Esophagus squamous epithelium (tissue), 4 donors: ENCODE results near the gene RPAP3.

Experiments used
- POLR2A ChIP-seq, 4 donors: fragments of 450-650 bp; IDR thresholded peaks; one replicate each; pipeline ENCODE4 v1.6.1; 2017; ENCODE audit warnings: antibody characterized with exemption in 4 of 4, mild to moderate bottlenecking in 4 of 4, moderate library complexity in 3 of 4
- TF ChIP-seq, protein P1 (sequence below), 6 experiments: fragments of 450-650 bp in 4 of 6; fragments of 200-600 bp in 2 of 6; sonication (generic) in 2 of 6; IDR thresholded peaks; one replicate each; pipeline ENCODE4 v1.5.1; 2016 to 2019; ENCODE audit warnings: antibody characterized with exemption in 6 of 6, mild to moderate bottlenecking in 4 of 6, moderate library complexity in 4 of 6

DNA sequence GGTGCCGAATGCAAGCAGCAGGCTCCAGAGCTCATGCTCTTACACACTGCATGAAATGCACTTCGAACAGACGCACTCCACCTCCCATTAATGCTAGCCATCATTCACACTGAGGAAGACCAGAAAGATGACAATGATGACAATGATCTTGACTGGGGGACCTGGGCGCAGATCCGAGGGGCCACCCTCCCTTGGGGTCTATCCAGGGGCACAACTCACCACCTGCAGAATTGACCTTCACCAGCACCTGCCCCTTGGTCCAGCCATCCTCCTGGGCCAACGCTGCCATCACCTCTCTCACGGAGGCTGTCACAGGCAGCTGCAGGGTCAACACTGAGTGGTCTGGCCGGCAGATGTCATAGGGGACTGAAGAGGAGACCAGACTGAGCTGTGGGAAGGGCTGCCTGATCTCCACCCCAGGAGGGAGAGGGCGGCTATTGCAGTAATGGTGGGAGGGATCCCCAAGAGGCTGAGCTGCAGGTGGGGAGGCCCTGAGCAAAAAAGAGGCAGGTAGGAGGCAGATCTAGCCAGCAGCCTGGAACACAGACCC is 37.6 kb upstream of the RPAP3 start:
- no peak for TF ChIP-seq POLR2A (IDR thresholded peaks at IDR 0.05)
- TF ChIP-seq, protein P1, sequence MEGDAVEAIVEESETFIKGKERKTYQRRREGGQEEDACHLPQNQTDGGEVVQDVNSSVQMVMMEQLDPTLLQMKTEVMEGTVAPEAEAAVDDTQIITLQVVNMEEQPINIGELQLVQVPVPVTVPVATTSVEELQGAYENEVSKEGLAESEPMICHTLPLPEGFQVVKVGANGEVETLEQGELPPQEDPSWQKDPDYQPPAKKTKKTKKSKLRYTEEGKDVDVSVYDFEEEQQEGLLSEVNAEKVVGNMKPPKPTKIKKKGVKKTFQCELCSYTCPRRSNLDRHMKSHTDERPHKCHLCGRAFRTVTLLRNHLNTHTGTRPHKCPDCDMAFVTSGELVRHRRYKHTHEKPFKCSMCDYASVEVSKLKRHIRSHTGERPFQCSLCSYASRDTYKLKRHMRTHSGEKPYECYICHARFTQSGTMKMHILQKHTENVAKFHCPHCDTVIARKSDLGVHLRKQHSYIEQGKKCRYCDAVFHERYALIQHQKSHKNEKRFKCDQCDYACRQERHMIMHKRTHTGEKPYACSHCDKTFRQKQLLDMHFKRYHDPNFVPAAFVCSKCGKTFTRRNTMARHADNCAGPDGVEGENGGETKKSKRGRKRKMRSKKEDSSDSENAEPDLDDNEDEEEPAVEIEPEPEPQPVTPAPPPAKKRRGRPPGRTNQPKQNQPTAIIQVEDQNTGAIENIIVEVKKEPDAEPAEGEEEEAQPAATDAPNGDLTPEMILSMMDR (IDR thresholded peaks at IDR 0.05) = no peak
